ENCODE results near the gene BFSP1.
A peak's percentile ranks its signal among the peaks of the same experiment; 100 is the strongest.

Gene BFSP1

DNA sequence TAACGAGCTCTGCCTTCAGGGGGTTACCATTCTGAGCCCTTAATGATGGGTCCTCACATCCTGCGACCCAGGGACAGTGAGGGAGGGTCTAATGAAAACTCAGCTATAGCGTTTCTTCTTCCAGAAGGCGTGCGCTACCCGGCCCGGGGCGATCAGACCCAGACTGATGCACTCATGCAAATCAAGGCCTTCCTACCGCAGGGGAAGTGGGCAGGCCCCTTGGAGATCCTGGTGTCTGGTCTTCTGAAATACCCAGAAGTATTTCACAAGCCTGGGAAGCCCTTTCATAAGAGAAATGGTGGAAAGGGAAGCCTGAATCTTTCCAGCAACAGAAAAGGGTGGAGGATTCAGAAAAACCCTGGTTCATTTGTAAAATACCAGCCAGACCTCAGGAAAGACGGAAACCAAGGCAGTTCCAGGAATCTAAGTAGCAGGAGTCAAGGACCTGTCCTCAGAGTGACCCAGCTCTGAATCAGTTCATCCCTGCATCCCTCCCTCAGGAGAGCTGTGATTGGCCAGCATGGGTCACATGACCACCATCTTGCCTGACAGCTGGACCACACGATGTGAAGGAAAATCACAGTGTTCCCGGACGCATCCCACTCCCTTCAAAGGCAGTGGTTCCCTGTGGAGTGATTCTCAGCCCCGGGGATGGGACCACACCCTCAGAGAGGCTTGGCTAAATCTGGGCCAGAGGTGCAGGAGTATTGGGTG is 12.7 kb downstream of the BFSP1 start:
- no peak for DNase-seq

DNA sequence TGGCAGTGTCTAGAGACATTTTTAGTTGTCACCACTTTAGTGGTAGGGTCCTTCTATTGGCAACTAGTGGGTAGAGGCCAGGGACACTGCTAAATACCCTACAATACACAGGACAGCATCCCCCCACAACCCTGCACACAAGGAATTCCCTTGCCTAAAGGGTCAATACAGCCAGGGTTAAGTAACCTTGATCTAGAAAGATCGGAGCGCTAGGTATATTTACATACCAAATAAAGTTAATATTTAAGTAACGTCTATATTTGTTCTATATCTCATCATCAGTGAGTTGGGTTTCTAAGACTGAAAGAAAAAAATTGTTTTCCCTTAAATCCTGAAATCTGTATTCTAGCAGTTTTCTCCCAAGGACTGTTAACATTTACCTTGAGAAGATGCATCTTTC is 16.1 kb downstream of the BFSP1 start:
- DNase-seq = no peak

GRCh38 chr20:17513939-17514338 is 17.2 kb downstream of the BFSP1 start:
- DNase-seq = no peak

DNA sequence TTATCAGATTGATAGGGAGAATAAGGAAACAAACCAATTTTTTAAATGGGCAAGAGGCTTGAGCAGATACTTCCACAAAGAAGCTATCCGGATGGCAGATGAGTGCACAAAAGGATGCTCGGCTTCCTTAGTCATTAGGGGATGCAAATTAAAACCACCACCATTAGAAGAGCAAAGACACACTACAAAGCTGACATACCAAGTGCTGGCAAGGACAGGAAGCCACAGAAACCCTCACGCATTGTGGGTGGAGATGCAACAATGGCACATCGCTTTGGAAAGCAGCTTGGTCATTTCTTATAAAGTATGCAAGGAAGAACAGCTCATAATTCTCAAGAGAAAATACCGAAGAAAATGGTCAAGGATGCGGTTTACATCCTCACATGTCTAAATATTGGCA is 19.8 kb downstream of the BFSP1 start:
- peak; percentile 37 for DNase-seq

- DNase-seq = no peak
Observed at GRCh38 chr20:17510548-17510947, 20.6 kb downstream of the BFSP1 start.

DNA sequence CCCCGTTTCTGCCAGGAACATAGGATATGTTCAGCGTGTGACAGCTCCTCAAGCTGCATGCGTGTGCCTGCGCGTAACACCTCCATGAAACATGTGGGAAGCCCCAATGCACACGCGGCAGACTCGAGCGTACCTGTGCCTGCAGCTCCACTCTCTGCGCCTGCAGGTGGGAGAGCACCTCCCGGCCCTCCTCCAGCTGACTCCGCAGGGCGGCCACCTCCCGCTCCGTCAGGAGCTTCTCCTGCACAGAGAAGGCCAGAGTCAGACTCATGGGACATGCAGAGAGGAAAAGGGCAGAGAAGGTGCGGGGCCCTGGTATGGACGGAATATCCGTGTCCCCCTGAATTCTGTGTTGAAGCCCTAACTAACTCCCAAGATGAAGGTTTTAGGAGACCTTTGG is 22.4 kb downstream of the BFSP1 start:
- no peak for DNase-seq

- DNase-seq = no peak
Observed at GRCh38 chr20:17507531-17507930, 23.6 kb downstream of the BFSP1 start.

- peak; percentile 33 for DNase-seq
Observed at GRCh38 chr20:17507032-17507431, 24.1 kb downstream of the BFSP1 start.

- peak; percentile 45 for DNase-seq
Observed at GRCh38 chr20:17505636-17506517, 25.3 kb downstream of the BFSP1 start.

GRCh38 chr20:17504898-17505635 is 26.1 kb downstream of the BFSP1 start:
- DNase-seq = peak; percentile 70

DNA sequence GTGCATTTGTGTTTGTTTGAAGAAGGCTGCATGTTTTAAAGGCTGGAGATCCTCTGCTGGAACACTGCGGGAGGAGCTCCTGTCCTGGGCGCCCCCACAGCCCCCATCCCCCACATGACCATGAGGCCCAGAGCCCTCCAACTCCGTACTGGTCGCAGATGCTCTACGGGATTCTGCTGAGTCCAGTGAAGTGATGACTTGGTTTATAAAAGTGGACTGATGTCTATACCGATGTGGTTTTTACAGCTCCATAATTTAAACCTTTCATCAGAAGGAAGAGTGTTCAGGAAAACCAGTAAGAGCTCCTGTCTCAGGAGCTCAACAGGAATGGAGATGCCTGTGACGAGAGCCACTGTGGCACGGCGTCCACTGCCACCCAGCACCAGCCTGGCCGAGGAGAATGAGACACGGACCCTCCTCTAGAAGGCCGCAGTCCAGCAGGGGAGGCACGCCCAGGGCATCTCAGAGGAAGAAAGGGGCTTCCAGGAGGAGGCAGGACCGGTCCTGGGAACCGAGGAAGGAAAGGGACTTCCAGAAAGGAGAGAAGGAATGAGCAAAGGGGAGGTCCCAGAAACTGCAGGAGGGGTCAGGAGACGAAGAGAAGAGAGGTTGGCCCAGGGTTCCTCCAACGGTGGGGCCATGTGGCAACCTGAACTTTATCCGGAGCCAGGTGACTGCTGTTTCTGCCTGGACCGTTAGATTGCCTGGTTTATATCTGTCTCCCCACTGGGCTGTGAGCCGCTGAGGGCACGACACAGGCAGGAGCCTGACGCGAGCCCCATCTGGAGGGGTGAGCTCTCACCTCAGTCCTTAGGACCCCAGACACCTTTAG is 26.9 kb downstream of the BFSP1 start:
- no peak for DNase-seq

DNA sequence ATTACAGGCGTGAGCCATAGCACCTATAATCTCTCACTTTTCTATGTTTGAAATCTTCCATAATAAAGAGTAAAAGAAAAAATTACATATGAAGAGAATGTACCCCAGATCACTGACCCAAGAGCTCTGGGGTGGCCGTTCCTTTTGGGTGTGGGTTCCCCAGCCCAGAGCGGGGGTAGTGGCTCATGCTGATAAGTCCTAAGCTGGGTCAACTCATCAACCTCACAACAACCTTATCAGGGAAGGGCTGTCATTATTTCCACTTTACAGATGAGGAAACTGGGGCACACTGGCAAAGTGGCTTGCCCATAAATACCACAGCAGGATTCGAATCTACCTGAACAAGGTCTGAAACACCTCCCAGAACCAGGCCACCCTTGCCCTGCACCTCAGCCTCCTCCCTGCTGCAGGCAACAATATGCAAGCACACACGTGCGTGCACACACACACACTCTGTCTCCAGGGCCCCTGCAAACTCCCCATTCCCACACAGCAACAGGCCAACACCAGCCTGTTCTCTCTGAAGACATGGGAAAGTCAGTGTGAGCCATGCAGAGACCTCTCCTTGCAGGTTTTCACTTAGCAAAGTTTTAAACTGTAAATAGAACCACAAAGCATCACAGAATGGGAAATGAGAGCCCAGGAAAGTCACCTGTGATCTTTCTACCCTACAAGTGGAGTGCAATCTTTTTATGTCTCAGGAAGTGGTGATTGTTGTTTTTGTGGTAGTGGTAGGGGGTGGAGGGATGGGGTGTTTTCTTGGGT is 27.7 kb downstream of the BFSP1 start:
- no peak for DNase-seq

- DNase-seq = no peak
Observed at GRCh38 chr20:17502105-17502504, 29.1 kb downstream of the BFSP1 start.

DNA sequence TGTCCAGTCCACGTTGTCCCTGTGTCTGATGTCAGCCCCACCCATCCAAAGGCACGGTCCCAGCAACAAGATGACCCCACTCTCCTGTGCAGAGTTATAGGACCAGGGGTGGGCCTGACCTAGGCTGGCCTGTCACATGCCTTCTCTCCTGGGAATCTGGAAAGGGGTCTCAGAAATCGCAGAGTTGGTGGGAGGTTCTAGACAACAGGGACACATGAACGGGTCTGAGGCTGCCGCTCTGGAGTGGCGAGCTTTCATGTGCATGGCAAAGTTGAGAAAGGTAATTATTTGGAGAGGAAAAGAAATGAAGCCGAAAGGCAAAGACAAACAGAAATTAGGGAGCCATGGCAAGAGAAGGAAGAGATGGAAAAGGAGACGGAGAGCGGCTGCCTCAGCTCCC is 29.5 kb downstream of the BFSP1 start:
- no peak for DNase-seq

DNA sequence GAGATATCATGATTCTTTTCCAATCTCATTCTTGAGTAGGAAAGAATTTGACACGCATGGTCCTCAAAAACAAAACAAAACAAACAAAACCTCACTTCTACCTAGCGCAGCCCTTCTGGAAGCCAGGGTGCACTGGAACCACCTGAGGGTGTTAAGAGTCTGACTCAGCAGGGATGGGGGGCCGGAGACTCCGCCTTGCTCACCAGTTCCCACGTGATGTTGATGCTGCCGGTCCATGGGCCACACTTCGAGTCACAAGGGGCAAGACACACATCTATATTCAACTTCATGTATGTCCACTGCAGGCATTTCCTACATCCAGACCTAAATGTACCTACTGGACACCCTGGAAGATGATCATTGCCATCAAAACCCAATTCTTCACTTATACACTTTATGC is 30.4 kb downstream of the BFSP1 start:
- DNase-seq = no peak

GRCh38 chr20:17500271-17500670 is 30.9 kb downstream of the BFSP1 start:
- no peak for DNase-seq

DNA sequence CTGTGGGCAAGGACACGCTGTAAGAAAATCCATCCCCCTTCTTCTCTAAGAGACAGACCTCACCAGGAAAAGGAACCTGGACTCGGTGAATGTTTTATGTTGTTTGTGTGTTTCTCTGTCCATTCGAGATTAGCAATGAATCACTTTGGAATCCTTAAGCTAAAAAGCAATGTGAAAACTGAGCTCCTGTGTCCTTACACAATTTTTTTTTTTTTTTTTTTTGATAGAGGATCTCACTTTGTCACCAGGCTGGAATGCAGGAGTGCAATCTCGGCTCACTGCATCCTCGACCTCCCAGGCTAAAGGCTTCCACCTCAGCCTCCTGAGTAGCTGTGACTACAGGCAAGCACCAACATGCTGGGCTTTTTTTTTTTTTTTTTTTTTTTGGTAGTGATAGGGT is 32.1 kb downstream of the BFSP1 start:
- DNase-seq = no peak

DNA sequence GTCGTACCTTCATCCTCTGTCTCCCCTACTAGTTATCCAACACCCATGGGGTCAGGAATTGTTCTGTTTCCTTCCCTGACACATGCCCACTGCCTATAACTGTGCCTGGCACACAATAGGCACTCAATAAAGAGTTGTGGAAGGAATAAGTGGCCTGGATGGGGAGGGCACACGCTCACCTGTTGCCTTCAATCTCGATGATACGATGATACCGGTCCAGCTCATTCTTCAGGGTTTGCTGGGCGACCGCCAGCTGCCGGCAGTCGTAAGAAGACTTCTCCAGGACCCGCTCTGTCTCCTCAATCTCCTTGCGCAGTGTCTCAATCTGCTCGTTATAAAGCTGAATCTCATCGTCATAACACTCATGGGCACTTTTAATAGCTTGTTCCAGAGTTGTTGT is 32.5 kb downstream of the BFSP1 start:
- no peak for DNase-seq

DNA sequence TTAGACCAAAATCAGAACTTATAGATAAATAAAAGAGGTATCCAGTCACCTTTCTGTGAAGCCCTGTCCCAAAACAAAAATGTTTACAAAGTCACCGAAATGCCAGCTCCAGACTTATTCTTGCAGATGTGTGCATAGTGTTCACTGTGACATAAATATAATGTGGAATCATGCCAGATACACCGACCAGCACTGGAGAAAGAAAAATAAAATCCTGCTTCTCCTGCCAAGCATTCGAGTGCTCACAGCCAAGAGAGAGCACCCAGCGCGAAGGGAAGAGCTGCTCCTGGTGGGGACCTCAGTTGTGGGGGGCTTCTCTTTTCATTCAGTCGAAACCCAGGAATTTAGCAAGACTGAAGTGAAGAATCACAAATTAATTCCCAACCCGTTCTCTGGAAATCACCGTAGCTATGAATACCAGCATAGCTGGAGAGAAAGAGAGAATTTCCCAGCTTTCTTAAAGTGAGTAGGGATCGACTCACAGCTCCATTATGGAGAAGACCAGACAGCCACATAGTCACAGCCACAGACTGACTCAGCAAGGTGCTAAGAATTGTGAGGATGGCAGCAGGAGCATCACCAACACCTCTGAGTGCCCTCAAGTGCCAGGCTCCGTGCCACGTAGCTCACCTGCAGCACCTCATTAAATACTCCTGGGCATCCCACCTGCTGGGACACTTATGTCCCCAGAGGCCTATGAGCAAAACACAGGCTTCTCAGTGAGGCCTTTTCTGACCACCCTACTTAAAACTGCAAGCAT is 33.2 kb downstream of the BFSP1 start:
- no peak for DNase-seq

DNA sequence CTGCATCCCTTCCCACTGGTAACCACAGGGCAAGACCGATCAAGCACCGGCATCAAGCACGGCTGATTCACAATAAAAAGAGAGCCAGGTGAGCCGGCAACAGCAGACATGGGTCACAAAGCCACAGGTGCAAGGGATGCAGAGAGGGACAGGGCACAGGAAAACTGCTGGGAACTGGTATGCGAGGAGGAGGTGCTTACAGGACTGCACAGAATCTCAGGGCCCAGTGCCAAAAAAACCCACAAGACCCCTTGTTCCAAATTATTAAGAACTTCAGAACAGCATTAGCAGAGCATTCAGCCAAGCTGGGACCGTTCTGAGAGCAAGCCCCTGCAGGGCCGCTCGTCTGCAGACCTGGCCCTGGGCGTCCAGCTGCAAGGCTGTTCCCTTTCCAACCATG is 35.4 kb downstream of the BFSP1 start:
- no peak for DNase-seq

DNA sequence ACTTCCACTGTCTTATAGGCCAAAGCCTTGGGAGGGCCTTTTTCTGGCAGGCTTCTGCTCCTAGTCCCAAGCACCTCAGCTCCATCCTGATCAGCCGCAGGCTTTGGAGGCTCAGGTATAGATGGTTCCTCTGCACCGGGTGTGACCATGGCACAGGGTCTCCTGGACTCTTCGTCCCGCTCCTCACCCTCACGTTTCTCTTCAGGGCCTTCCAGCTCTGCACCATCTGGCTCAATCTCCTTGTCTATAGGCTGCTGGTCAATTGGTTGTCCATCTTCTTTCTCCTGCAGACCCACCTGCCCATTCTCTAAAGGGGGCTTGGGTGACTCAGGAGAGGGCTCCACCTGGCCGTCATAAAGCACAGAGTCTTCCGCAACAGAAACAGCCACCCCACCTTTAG is 37.0 kb downstream of the BFSP1 start:
- DNase-seq = no peak

All from activated CD4-positive, alpha-beta T cell treated with anti-CD3 and anti-CD28 coated beads, Interleukin-2, Interleukin-6, amounts not matched to agents 100 ng/mL and 50 ng/mL, durations not matched to agents 16 hours and 8 hours (primary cell).